ENCODE data around the gene DHRS11.

Gene DHRS11

DNA sequence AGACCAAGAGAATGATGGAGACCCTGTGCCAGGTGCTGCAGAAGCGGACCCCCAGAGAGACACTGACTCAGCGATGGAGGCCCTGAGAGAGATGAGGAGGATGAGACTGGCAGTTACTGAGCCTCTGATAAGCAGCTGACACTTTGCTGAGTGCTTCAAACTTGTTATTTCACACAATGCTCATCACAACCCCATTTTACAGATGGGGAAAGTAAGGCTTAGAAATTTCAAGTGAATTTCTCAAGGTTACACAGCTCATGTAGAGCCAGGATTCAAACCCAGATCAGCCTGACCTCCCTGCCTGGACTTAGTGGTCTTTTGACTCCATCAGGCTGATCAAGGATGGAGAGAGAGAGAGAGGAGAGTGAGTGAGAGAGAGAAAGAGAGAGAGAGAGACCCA lies 36.9 kb downstream of the DHRS11 start:
- DNase-seq (ENCODE audit: low read depth in 1 of 2, low spot score in 1 of 2) = no peak
- Histone ChIP-seq H3K27me3 (ENCODE audit: insufficient read depth, poor library complexity, severe bottlenecking) (no peaks in the 10 kb centered on the region), H3K27ac (replicated peaks) (no peak overlapping the region), H3K4me3 (replicated peaks; ENCODE audit: insufficient read depth, low read length) (no peak overlapping the region)
- no peak for TF ChIP-seq GABPA (IDR thresholded peaks at IDR 0.05; ENCODE audit: low read depth)

- Histone ChIP-seq H3K27me3 (ENCODE audit: insufficient read depth, poor library complexity, severe bottlenecking) (no peaks in the 10 kb centered on the region), H3K27ac (replicated peaks) (no peak overlapping the region)
These were observed 37.7 kb downstream of the DHRS11 start for GRCh38 chr17:36629252-36629847.

DNA sequence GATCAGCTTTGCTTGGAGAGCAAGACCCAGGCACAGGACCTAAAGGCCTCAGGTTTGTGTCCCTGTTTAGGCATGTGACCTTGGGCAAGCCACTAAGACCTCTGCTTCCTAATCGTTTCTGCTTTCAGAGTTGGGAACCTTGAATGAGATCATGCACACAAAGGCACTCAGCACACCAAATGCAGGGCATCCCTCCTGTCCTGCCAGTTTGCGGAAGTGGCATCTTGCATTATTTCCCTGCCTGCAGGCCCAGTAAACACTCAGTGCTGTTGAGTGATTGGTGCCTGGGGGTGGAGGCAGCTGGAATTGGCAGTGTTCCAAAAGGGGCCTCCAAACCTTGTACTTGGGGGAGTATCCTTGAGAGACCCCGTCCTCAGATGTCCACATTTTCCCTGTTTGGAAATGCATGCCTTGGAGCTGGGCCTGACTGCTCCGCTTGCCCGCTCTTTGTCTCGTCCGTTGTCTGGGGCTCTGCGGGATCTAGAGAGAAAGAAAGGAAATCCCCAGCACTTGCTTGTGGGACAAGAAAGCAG lies 38.4 kb downstream of the DHRS11 start:
- Histone ChIP-seq H3K4me3 (replicated peaks; ENCODE audit: insufficient read depth, low read length) (no peak overlapping the region), H3K27me3 (ENCODE audit: insufficient read depth, poor library complexity, severe bottlenecking) (no peaks in the 10 kb centered on the region), H3K27ac (replicated peaks) (no peak overlapping the region)
- peak in 1 of 2 experiments; percentile 71 for DNase-seq (ENCODE audit: low read depth in 1 of 2, low spot score in 1 of 2)
- no peak for TF ChIP-seq GABPA (IDR thresholded peaks at IDR 0.05; ENCODE audit: low read depth)
- TF ChIP-seq, protein P1, sequence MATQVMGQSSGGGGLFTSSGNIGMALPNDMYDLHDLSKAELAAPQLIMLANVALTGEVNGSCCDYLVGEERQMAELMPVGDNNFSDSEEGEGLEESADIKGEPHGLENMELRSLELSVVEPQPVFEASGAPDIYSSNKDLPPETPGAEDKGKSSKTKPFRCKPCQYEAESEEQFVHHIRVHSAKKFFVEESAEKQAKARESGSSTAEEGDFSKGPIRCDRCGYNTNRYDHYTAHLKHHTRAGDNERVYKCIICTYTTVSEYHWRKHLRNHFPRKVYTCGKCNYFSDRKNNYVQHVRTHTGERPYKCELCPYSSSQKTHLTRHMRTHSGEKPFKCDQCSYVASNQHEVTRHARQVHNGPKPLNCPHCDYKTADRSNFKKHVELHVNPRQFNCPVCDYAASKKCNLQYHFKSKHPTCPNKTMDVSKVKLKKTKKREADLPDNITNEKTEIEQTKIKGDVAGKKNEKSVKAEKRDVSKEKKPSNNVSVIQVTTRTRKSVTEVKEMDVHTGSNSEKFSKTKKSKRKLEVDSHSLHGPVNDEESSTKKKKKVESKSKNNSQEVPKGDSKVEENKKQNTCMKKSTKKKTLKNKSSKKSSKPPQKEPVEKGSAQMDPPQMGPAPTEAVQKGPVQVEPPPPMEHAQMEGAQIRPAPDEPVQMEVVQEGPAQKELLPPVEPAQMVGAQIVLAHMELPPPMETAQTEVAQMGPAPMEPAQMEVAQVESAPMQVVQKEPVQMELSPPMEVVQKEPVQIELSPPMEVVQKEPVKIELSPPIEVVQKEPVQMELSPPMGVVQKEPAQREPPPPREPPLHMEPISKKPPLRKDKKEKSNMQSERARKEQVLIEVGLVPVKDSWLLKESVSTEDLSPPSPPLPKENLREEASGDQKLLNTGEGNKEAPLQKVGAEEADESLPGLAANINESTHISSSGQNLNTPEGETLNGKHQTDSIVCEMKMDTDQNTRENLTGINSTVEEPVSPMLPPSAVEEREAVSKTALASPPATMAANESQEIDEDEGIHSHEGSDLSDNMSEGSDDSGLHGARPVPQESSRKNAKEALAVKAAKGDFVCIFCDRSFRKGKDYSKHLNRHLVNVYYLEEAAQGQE (IDR thresholded peaks at IDR 0.05; ENCODE audit: insufficient replicate concordance, low read depth) = no peak
- peak; percentile 86 for TF ChIP-seq SPI1 (IDR thresholded peaks at IDR 0.05; ENCODE audit: borderline replicate concordance, low read depth)

More at GRCh38 chr17:36629252-36629847, 37.7 kb downstream of the DHRS11 start:
- TF ChIP-seq SPI1 (IDR thresholded peaks at IDR 0.05; ENCODE audit: borderline replicate concordance, low read depth) = no peak
- TF ChIP-seq, protein P2, sequence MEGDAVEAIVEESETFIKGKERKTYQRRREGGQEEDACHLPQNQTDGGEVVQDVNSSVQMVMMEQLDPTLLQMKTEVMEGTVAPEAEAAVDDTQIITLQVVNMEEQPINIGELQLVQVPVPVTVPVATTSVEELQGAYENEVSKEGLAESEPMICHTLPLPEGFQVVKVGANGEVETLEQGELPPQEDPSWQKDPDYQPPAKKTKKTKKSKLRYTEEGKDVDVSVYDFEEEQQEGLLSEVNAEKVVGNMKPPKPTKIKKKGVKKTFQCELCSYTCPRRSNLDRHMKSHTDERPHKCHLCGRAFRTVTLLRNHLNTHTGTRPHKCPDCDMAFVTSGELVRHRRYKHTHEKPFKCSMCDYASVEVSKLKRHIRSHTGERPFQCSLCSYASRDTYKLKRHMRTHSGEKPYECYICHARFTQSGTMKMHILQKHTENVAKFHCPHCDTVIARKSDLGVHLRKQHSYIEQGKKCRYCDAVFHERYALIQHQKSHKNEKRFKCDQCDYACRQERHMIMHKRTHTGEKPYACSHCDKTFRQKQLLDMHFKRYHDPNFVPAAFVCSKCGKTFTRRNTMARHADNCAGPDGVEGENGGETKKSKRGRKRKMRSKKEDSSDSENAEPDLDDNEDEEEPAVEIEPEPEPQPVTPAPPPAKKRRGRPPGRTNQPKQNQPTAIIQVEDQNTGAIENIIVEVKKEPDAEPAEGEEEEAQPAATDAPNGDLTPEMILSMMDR (IDR thresholded peaks at IDR 0.05; ENCODE audit: insufficient read depth, low read length) = peak; percentile 90
- peak; percentile 47 to 69 for DNase-seq (ENCODE audit: low read depth in 1 of 2, low spot score in 1 of 2)
- no peak overlapping the region for H3K4me3 ChIP-seq (replicated peaks; ENCODE audit: insufficient read depth, low read length)

DNA sequence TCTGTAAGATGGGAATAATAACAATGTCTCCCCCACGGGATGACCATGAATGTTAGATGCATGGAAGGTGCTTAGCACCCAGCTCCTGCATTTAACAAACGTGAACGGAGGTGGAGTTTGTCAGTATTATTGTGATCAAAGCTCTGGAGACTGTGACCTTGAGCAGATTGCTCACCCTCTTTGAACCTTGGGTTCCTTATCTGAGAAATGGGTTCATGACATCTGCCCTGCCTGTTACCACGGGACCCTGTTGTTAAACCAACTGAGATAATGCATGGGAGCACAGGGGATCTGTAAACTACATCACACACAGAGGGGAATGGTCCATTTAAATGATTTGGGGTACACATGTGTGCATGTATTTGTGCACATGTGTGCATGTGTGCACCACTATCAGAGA lies 39.3 kb downstream of the DHRS11 start:
- Histone ChIP-seq H3K4me3 (replicated peaks; ENCODE audit: insufficient read depth, low read length) (no peak overlapping the region), H3K27ac (replicated peaks) (no peak overlapping the region), H3K27me3 (ENCODE audit: insufficient read depth, poor library complexity, severe bottlenecking) (no peaks in the 10 kb centered on the region)
- no peak for DNase-seq (ENCODE audit: low read depth in 1 of 2, low spot score in 1 of 2)
- TF ChIP-seq POLR2AphosphoS5 (IDR thresholded peaks at IDR 0.05; ENCODE audit: low read depth) = no peak

DNA sequence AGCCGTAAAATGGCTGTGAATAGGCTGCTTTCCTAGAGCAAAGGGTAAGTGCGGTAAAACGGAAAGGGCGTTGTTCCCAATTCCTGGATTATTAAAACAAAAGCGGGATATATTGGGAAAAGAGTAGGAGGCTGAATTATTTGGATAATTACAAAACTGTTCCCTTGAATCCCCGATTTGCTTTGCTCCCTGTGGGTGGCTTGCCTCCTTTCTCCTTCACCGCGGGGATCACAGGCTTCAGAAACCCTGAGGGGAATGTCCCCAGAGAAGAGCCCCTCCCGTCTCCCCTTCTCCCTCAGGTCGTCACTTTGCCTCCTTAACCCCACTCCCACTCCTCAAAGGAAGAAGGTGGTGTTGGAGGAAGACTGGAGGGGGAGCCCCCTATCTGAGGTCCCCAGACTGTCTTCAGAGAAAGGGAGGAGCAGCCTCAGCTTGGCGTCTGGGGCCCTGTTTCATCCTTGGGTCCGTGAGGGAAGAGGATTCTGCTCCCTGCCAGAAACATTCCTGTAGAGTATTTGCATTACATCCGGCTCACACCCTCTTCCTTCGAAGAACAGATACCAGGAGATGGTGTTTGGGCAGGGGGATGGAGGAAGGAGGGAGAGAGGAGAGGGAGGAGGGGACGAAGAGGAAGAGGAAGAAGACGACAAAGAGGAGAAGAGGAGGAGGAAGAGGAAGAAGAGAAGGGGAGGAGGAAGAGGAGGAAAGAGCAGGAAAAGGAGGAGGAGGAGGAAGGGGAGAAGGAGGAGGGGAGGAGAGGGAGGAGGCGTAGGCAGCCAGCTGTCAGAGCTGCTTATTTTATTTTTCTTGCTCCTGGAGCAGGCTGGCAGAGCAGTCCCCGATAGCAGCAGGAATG lies 41.5 kb downstream of the DHRS11 start:
- TF ChIP-seq SPI1 (IDR thresholded peaks at IDR 0.05; ENCODE audit: borderline replicate concordance, low read depth) (no peak), POLR2AphosphoS5 (IDR thresholded peaks at IDR 0.05; ENCODE audit: low read depth) (no peak), GABPA (IDR thresholded peaks at IDR 0.05; ENCODE audit: low read depth) (no peak)
- TF ChIP-seq, protein P2 (IDR thresholded peaks at IDR 0.05; ENCODE audit: insufficient read depth, low read length) = no peak
- TF ChIP-seq, protein P1 (IDR thresholded peaks at IDR 0.05; ENCODE audit: insufficient replicate concordance, low read depth) = no peak

More for the DNA sequence above, 41.5 kb downstream of the DHRS11 start:
- no peaks in the 10 kb centered on the region for H3K27me3 ChIP-seq (ENCODE audit: insufficient read depth, poor library complexity, severe bottlenecking)
- DNase-seq (ENCODE audit: low read depth in 1 of 2, low spot score in 1 of 2) = no peak
- no peak overlapping the region for H3K27ac ChIP-seq (replicated peaks)
- no peak overlapping the region for H3K4me3 ChIP-seq (replicated peaks; ENCODE audit: insufficient read depth, low read length)
